Kidney (tissue), 14 donors: ENCODE data around the gene BCL2A1. TPM values are rescaled to one million over a fixed set of nuclear protein-coding genes. Genes with fewer than 3 reads are reported as not detected.

Experiments
- DNase-seq, 5 donors: peaks; one replicate each; pipeline ENCODE4 v3.0.0-alpha.2; 2013 to 2020
- FAIRE-seq: peaks from 2 replicates; lab custom pipeline; 2012; peaks lifted over from hg19 to GRCh38; lab: Jason Lieb, UNC
- H3K27ac ChIP-seq, 2 donors: one replicate each; pipeline ENCODE4 v1.7.0; 2013; ENCODE audit warnings: low read depth in 2 of 2, low read length in 2 of 2, inconsistent platforms in 1 of 2
- H3K27me3 ChIP-seq: one replicate; pipeline ENCODE4 v1.7.1; 2013; ENCODE audit warnings: low read length, inconsistent platforms; ENCODE audit not compliant: control insufficient read depth, insufficient read depth
- H3K36me3 ChIP-seq, 3 donors: one replicate each; pipeline versions ENCODE4 v1.7.0 to v1.7.1; 2013; ENCODE audit warnings: low read length in 3 of 3, control low read depth in 1 of 3, inconsistent platforms in 1 of 3; ENCODE audit not compliant: insufficient read depth in 3 of 3, control insufficient read depth in 2 of 3
- H3K4me1 ChIP-seq, 3 donors: one replicate each; pipeline versions ENCODE4 v1.7.0 to v1.7.1; 2013; ENCODE audit warnings: low read length in 3 of 3, inconsistent platforms in 1 of 3, low read depth in 1 of 3; ENCODE audit not compliant: control insufficient read depth in 2 of 3, insufficient read depth in 2 of 3
- H3K4me3 ChIP-seq, 3 donors: one replicate each; pipeline versions ENCODE4 v1.7.0 to v1.8.1; 2013; ENCODE audit warnings: low read length in 3 of 3, control low read depth in 1 of 3, inconsistent platforms in 1 of 3
- H3K9ac ChIP-seq, 3 donors: one replicate each; pipeline versions ENCODE4 v1.7.0 to v1.7.1; 2013; ENCODE audit warnings: low read length in 3 of 3, control low read depth in 1 of 3, inconsistent platforms in 1 of 3
- H3K9me3 ChIP-seq, 3 donors: one replicate each; pipeline versions ENCODE4 v1.7.0 to v1.7.1; 2013; ENCODE audit warnings: low read length in 3 of 3, control low read depth in 1 of 3, inconsistent platforms in 1 of 3; ENCODE audit not compliant: control insufficient read depth in 2 of 3, insufficient read depth in 1 of 3
- intact Hi-C: fragments of 100-400 bp; cut with DNase I; formaldehyde crosslinking; loops from one replicate; pipeline ENCODE4 v1.11.1; 2022
- polyA plus RNA-seq: library from polyadenylated mRNA; stranded (reverse); fragments of 350-450 nt; fragmentation: Illumina TruSeq; extraction: RNeasy Lipid Tissue Mini Kit (QIAGEN cat#74804); gene quantifications from one replicate; pipeline ENCODE4 v1.2.3, GENCODE V29; 2014; ENCODE audit warnings: low read depth, low replicate concordance; ENCODE audit not compliant: insufficient read depth
- total RNA-seq: library from RNA; stranded (reverse); fragmentation: NEBNext Ultra II Directional; extraction: Animal tissue kit (Norgen Biotek cat#: 25700); gene quantifications from one replicate; pipeline ENCODE4 v1.2.1, GENCODE V29; 2021
- TF ChIP-seq, protein P1 (sequence below): IDR thresholded peaks from 3 replicates; pipeline ENCODE4 v1.5.1; 2012; ENCODE audit warnings: mild to moderate bottlenecking, moderate library complexity, borderline replicate concordance; ENCODE audit not compliant: insufficient read depth; ENCODE audit errors: extremely low read depth
- donor health status: control.
- donor health status: control.
- donor health status: control.
- donor health status: control.
- donor health status: control.
- donor health status: DM: yes; HTN: yes; CAD: no.
- donor health status: Normal renal cell carcinoma (clear cell type).

The BCL2A1 gene
- total and polyA plus RNA-seq, 2 donors from 2014 or later: 0.67 to 2.4 TPM

GRCh38 chr15:79956354-79956939, 14.5 kb downstream of the BCL2A1 start:
- DNase-seq: peak in 1 of 5 donors; percentile 19
- peaks cover 0 to 5% (median 2%) of the 10 kb centered on the region in 3 donors for H3K4me1 ChIP-seq
- no peak for FAIRE-seq
- no peaks in the 10 kb centered on the region for H3K36me3 ChIP-seq
- no peak overlapping the region for H3K27ac ChIP-seq
- H3K9ac ChIP-seq: no peak overlapping the region
- no peaks in the 10 kb centered on the region for H3K27me3 ChIP-seq
- H3K4me3 ChIP-seq: no peak overlapping the region
- intact Hi-C loops: no loop called here
- TF ChIP-seq, protein P1, sequence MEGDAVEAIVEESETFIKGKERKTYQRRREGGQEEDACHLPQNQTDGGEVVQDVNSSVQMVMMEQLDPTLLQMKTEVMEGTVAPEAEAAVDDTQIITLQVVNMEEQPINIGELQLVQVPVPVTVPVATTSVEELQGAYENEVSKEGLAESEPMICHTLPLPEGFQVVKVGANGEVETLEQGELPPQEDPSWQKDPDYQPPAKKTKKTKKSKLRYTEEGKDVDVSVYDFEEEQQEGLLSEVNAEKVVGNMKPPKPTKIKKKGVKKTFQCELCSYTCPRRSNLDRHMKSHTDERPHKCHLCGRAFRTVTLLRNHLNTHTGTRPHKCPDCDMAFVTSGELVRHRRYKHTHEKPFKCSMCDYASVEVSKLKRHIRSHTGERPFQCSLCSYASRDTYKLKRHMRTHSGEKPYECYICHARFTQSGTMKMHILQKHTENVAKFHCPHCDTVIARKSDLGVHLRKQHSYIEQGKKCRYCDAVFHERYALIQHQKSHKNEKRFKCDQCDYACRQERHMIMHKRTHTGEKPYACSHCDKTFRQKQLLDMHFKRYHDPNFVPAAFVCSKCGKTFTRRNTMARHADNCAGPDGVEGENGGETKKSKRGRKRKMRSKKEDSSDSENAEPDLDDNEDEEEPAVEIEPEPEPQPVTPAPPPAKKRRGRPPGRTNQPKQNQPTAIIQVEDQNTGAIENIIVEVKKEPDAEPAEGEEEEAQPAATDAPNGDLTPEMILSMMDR: no peak
- H3K9me3 ChIP-seq: no peaks in the 10 kb centered on the region

DNA sequence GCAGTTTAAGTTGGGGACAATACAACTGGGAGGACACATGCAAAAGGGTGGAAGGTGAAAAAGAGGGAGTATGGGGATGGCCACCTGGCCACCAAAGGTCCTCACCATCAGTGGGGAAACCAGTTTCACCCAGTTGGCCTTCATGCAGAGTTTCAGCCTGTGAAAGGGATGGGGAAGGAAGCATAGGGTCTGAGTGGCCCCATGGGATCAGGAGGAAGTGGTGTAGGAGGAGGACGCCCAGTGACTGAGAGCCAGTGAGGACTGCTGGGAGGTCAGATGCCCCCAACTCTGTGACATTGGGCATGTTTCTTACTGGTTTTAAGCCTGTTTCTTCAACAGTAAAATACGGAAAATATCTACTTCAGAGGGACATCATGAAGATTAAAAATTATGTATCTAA, 16.3 kb downstream of the BCL2A1 start:
- no peak for FAIRE-seq
- Histone ChIP-seq H3K9me3 (no peaks in the 10 kb centered on the region), H3K4me1 (peaks cover 0 to 5% (median 2%) of the 10 kb centered on the region in 3 donors), H3K4me3 (no peak overlapping the region), H3K27me3 (no peaks in the 10 kb centered on the region), H3K36me3 (no peaks in the 10 kb centered on the region), H3K9ac (no peak overlapping the region), H3K27ac (no peak overlapping the region)
- intact Hi-C loops: no loop called here
- TF ChIP-seq, protein P1: no peak
- no peak for DNase-seq

GRCh38 chr15:79953951-79954444, 17.0 kb downstream of the BCL2A1 start:
- Histone ChIP-seq H3K27ac (no peak overlapping the region), H3K9me3 (no peaks in the 10 kb centered on the region), H3K4me3 (no peak overlapping the region), H3K36me3 (no peaks in the 10 kb centered on the region), H3K27me3 (no peaks in the 10 kb centered on the region), H3K4me1 (peaks cover 0 to 5% (median 2%) of the 10 kb centered on the region in 3 donors), H3K9ac (no peak overlapping the region)
- intact Hi-C loops: no loop called here
- TF ChIP-seq, protein P1: no peak
- DNase-seq (no peak), FAIRE-seq (no peak)
